HG03159 (cell line): Measurements from ENCODE around the gene GSK3A.

ENCODE experiments used
- ATAC-seq: cut with Tn5 transposase; IDR thresholded peaks from one replicate; pipeline ENCODE4 v1.9.1; 2021; ENCODE audit warnings: mild to moderate bottlenecking, moderate library complexity; ENCODE audit not compliant: unreplicated experiment

The GSK3A gene

DNA sequence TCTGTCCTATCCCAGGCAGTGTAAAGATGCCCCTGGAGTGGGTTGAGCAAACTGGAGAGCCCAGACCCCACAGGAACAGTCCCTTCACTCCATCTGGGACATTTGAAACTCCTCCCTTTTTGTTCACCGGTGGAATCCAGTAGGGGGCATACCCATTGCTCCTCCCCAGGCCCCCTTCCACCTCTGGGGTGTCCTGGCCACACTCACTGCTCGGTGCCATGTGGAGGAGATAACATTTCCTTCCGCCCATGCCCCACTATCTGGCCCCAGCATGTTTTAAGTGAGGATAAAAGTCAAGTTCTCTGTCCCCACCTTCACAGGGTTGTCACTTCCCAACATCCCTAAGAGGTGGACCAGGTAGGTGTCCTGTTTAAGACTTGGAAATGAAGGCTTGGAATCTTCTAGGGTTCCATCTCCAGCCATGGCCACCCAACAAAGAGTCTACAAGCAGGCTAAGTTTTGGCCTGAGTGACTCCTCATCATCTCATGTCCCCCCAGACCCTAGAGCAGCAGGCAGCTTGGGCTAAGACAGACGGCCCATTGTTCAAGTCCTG lies 13.0 kb downstream of the GSK3A start:
- ATAC-seq, result no peak

- ATAC-seq, result no peak
Observed at GRCh38 chr19:42228641-42229040, 13.8 kb downstream of the GSK3A start.

DNA sequence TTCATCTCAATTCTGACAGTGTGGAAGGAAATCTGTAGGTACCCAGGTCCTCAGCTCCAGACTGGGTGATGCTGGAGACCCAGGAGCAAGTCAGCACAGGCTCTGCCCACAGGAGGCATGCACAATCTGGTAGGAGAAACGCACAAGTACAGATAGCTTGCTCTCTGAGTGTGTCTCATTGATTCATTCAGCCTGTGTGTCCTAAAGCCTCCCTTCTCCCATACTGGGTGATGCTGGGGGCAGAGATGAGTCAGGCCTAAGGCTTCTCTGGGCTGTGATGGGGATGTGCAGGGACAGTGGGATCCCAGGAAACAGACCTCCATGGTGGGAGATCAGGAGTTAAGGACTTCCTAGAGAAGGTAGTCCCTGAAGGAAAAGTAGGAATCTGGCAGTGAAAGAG lies 15.5 kb downstream of the GSK3A start:
- no peak for ATAC-seq

GRCh38 chr19:42225718-42226292 lies 16.6 kb downstream of the GSK3A start:
- ATAC-seq, result no peak

- no peak for ATAC-seq
Observed at GRCh38 chr19:42224940-42225717, 17.3 kb downstream of the GSK3A start.

DNA sequence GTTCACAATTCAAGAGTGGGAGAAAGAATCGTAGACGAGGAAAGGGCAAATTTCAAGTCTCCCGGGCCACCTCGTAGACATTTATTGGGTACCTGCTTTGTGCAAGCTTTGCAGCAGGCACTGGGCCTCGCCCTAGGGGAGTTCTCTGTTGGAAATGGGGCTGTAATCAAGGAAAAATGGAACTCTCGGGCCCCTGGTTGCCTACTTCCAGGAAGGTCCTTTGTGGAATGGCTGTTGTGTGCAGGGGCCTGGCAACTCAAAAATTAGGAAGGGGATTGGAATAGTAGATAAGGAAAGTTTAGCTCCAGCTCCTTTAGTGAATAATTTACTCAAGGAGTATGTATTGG lies 21.7 kb downstream of the GSK3A start:
- no peak for ATAC-seq

DNA sequence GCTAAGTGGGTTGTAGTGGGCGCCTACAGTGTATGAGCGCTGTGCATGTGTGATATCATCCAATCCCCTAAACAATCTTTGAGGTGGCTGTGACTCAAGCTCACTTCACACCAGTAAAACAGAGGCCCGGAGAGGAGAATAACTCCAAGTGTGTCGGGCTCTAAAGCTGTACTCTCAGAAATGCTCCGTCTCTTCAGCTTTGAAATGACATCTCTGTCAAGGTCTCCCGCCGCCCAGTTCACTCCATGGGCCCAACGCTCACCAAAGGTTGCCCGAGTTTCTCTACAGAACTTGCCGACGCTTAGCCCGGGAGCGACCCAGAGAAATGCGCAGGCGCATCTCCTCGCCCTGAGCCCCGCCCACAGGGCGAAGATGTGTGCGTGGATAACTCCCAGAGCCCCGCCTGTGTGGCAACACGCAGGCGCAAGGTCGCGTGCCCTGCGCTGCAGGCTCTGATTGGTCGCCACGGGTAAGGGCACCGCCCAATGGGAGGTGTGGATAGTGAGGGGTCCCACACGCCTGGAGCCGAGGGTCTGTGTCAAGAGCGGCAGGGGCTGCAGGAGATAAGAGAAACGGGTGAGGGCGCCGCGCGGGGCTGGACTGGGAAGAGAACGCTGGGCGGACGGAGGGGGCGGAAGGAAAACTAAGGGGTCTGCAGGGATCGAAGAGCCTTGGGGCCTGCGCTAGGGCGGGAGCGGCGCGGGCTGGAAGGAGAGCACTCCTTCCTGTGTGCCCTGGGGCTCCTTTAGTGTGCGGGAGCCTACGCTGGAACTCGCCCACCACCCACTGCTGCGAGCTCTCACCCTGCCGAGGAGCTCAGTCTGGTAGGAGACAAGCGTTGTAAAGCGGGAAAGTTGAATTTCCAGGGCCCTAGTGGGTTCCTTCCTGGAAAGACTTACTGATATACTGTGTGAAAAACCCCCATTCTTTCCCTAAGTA lies 22.3 kb downstream of the GSK3A start, which contains the start of gene ZNF526:
TSS of gene ZNF526 (plus strand) at position 501 of the 939 bp plus-strand sequence. CDS start 4,092 bp downstream, outside the sequence.
- ATAC-seq, result peak; percentile 71

DNA sequence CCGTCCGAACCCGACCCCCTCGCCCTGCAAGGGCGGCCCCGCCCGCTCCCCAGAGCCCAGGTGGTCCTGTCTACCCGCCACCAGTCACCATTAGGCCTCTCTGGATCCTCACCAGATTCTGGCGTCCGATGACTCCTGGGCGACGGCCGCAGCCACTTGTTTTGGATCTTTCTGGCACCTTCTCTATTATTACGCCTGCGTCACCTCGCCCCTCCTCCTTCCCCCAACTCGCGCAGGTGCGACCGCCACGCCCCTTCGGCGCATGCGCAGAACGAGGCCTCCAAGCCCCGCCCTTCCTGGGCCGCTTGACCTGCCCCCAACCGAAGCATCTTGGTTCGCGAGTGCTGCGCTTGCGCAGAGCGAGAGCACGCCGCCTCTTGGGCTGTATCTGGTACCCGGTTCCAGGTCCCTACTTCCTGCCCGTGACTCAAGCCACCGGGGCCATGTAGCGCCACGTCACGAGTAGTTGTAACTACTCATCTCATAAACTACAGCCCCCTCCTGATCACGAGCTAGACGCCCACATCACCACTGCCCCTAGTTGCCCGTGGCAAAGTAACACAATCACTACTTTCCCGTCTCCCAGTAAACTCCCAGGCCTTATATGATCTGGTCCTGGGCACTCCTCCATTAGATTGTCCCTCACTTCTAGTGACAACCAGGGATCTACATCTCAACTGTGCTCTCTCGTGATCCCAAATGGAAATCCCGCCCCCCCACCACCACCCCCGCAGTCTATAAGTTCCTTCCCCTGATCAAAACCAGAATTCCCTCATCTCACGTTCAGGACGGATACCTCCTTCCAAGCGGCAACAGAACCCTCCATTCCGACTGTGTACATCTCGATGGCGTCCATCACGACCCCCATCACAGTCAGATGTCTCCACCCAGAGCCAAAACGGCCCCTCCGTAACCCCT lies 24.6 kb downstream of the GSK3A start, which contains the start of gene DEDD2:
TSS of gene DEDD2 (minus strand) at position 158 of the 918 bp plus-strand sequence. CDS start 670 bp downstream, outside the sequence.
- ATAC-seq, result peak; percentile 74

DNA sequence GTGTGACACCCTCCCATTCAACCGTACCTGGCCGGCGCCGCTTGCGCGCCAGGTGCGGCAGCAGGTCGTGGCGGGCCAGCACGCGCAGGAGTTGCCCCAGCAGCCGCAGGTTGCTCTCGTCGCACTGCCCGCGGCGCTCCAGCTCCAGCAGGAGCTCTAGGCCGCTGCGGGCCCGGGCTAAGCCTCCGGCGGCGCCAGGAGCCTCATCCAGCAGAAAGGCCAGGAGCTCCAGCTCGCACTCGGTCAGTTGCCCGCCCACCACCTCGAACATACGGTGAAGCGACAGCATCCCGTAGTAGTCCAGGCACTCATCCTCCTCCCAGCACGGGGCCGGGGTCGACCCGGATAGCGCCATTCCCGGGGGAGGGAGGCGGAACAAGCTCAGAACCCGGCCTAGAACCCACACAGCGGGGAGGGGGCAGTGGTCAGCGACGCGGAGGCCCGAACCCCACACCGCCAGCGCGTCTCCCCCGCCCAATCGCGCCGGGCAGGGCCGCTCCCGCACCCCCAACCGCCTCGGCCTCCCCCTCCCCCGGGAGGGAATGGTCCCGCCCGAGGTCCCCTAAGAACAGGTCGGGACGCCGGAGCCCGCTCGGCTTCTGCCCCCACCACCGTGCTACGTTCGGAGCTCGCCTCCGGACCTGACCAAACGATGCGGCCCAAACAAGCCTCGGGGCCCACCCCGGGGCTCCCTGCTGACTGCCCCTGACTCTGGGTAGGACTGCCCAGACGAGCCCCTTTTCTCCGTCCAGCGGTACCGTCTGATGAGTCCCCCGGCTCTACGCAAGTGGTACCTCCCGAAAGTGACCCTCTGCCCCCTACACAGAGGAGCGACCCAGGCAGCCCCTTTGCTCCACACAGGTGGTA lies 25.5 kb downstream of the GSK3A start:
- ATAC-seq, result peak; percentile 13

GRCh38 chr19:42214810-42215485 lies 27.5 kb downstream of the GSK3A start:
- no peak for ATAC-seq

DNA sequence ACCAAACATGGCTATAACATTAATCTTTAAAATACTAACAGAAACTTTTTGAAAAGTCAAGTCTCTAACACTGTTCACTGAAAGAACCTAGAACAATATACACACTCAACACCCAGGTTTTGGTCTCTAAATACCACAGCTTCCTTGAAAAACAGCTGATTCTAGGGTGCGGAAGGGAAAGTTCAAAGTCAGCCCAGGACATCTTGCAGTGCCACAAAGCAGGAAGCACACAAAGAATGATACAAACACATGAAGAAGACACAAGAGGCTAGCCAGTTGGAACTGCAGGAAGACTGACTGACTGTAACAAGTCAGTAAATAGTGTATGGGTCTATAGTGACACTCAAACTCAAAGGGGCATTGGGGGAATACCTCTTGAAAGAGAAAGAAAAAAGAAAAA lies 29.5 kb downstream of the GSK3A start:
- no peak for ATAC-seq

- no peak for ATAC-seq
Observed at GRCh38 chr19:42208612-42209011, 33.8 kb downstream of the GSK3A start.

DNA sequence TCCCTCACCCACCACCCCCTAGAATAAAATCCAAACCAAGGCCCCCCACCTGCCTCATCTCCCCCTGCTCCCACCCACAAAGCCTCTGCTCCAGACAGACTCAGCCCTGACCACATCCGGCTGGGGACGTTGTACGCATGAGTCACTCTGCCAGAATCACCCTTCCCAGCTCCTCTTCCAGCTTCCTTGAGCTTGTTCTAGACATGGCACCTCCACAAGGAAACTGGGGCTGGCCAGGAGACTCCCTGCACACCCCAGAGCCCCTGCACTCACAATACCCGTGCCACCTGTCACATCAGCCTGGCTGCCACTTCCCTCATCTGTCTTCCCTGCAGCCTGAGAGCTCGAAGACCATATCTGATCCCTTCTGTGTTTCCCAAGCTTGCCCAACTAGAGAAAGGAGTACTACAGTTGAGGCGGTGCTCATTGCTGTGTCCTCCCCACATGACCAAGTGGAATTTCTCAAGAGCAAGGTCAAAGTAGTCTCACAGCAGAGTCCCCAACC lies 34.6 kb downstream of the GSK3A start:
- no peak for ATAC-seq

DNA sequence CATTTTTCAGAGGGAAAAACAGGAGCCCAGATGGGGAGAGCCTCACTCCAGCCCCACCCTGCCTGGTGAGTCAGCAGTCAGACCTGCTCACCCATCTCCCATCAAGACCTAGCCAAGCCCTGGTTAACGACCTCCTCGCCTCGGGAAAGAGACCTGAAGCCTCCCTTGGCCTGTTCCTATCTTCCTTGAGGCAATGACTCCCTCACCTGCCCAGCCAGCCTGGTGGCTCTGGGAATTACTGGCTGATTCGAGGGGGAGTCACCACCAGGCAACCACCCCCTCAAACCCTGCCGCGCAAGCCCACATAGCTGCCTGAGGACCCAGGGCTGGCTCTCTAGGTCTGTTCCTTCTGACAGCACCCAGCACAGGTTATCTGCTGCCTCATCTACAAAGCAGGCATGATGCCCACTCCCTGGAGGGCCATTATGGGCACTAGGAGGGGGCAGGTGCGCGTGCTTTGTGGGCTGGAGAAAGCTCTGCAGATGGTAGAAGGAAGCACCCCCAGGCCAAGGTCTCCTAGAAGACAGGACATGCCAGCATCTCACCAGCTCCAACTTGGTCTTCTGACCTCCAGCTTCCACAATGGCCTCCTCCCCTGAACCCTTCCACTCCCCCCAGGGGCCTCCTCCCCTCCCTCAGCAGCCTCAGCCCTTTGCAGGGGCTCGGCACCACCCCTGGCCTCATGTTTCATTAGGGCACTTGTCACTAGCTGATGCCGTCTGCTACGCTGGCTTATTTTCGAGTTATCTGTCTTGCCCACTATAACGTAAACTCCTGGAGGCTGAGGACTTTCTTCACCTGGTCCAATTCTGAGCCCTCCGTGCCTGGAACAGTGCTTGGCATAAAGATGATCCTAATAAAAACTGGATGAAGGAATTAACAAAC lies 35.3 kb downstream of the GSK3A start:
- ATAC-seq, result no peak

GRCh38 chr19:42204664-42205063 lies 37.7 kb downstream of the GSK3A start:
- no peak for ATAC-seq

DNA sequence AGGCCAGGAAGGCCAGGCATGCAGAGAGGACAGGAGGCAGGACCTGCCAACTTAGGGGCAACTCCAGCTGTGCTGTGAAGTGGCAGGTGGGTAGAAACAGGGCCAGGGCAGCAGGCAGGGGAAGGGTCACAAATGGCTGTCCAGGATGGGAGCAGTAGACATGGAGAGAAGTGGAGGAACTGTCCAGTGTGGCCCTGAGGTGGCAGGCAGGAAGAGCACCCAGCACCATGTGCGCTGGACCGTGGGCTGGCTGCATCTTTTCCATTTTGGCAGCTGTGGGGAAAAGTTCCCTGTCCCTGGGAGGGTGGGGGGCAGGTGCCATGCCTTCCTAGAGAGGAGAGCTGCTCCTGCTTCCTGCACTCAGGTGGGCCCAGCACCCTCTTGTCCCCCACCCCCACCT lies 38.7 kb downstream of the GSK3A start:
- no peak for ATAC-seq

DNA sequence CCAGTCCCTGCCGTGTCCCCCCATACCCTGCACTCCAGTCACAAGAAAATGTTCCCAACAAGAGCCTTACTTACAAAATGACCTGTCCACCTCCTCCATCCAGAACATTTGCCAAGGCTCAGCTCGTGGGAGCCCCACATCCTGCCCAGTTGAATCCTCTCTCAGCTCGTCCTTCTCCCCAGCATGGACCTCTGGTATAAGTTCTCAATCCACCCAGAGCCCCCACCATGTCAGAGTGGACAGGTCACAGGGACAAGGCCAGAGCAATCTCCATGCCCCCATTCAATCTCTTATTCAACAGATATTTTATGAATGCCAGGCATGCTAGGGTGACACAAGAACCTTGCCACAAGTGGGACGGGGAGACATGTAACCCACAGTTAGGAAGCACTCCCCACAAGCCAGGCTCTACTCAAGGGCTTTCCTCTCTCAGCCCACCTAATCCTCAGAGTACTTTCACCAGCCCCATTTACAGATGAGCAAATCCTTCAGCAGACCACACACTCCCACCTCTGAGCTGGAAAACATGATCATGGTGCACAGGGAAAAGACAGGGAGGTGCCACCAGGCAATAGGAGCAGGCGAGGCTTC lies 40.0 kb downstream of the GSK3A start:
- ATAC-seq, result no peak
